Neural progenitor cell (in vitro differentiated cells): ENCODE results near the gene ADM5.

Experiments
- CTCF ChIP-seq: fragments of 200-600 bp; sonication (generic); IDR thresholded peaks from 2 replicates; pipeline ENCODE4 v1.5.1; 2017; ENCODE audit warnings: antibody characterized with exemption, mild to moderate bottlenecking
- EZH2 ChIP-seq: fragments of 200-600 bp; sonication (generic); IDR thresholded peaks from 2 replicates; pipeline ENCODE4 v1.6.1; 2017; ENCODE audit warnings: antibody characterized with exemption, mild to moderate bottlenecking, moderate library complexity
- EZH2phosphoT487 ChIP-seq: fragments of 200-600 bp; sonication (generic); IDR thresholded peaks from 2 replicates; pipeline ENCODE4 v1.6.1; 2017; ENCODE audit warnings: antibody characterized with exemption

DNA sequence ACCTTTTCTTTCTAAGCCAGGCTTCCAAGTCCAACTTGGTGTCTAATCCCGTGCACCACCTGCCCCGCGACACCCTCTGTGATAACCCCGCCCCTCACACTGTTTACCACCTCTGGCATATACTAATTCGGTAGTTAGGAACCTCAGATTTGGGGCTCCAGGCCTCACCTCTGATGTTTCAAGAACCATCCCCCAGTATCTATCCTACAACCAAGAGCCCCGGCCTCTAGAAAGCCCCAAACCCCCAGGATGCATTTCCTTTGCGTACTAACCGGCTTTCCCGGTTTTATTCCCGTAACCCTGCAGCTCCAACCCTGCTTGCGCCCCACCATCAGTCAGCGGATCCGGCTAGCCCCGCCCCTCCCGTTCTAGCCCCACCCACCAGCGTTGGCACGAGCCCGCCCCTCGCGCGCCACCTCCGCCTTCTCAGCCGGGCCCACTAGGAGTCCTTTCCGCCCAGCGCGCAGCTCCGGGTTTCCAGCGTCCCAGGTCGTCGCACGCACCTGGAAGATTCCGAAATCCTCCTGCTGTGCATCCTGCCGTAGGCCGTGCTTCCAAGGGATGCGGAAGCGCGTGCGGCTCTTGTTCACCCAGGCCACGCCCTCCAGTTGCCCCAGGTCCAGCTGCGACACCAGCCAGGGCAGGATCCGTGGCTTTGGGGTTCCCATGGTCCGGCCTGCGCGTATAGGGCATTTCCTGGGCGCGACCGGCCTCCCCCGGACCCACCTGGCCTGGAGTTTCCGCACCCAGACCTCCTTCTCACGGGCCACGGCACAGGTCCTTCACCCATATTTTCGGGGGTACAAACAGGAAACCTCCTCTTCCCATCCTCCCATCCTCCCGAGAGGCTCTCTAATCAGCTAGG is 25.0 kb upstream of the ADM5 start:
- TF ChIP-seq CTCF: peak; percentile 20
- TF ChIP-seq EZH2: no peak
- no peak for TF ChIP-seq EZH2phosphoT487
